HepG2 (cell line): ENCODE data around the gene EBF4. TPM values are rescaled to one million over a fixed set of nuclear protein-coding genes. Genes with fewer than 3 reads are reported as not detected.

Experiments used
- AHR ChIP-seq: IDR thresholded peaks from 2 replicates; pipeline ENCODE4 v1.6.1; 2018; ENCODE audit warnings: missing genetic modification reagents, missing compliant biosample characterization
- FIP1L1 ChIP-seq: fragments of 200-400 bp; formaldehyde crosslinking; IDR thresholded peaks from 2 replicates; pipeline ENCODE4 v1.6.1; 2018; ENCODE audit warnings: low read depth, mild to moderate bottlenecking, low read length, moderate library complexity, borderline replicate concordance; ENCODE audit not compliant: insufficient read depth
- NRL ChIP-seq: sonication (generic); formaldehyde crosslinking; IDR thresholded peaks from 2 replicates; pipeline ENCODE4 v1.5.0; 2020; ENCODE audit warnings: missing genetic modification reagents, mild to moderate bottlenecking, moderate library complexity, borderline replicate concordance
- RBM39 ChIP-seq: fragments of 200-400 bp; formaldehyde crosslinking; IDR thresholded peaks from one replicate; pipeline ENCODE4 v1.6.1; 2018; ENCODE audit warnings: antibody characterized with exemption, mild to moderate bottlenecking, low read depth, low read length; ENCODE audit not compliant: poor library complexity, severe bottlenecking
- ZNF143 ChIP-seq: sonication (generic); formaldehyde crosslinking; IDR thresholded peaks from 2 replicates; pipeline ENCODE4 v1.4.0; 2020; ENCODE audit warnings: missing genetic modification reagents
- ZNF205 ChIP-seq: IDR thresholded peaks from 2 replicates; pipeline ENCODE4 v1.6.1; 2018; ENCODE audit warnings: missing biosample characterization, missing genetic modification reagents
- ZNF274 ChIP-seq: sonication (generic); formaldehyde crosslinking; IDR thresholded peaks from 2 replicates; pipeline ENCODE4 v1.5.1; 2020; ENCODE audit warnings: mild to moderate bottlenecking, missing genetic modification reagents
- ZNF33A ChIP-seq: sonication (generic); formaldehyde crosslinking; IDR thresholded peaks from 2 replicates; pipeline ENCODE4 v1.5.1; 2020; ENCODE audit warnings: missing genetic modification reagents, mild to moderate bottlenecking, moderate library complexity, borderline replicate concordance
- ZNF572 ChIP-seq: sonication (generic); formaldehyde crosslinking; IDR thresholded peaks from 2 replicates; pipeline ENCODE4 v1.5.1; 2020; ENCODE audit warnings: mild to moderate bottlenecking, missing genetic modification reagents
- ZNF780A ChIP-seq: sonication (generic); formaldehyde crosslinking; IDR thresholded peaks from 2 replicates; pipeline ENCODE4 v1.8.0; 2022; ENCODE audit warnings: mild to moderate bottlenecking, missing genetic modification reagents, moderate library complexity
- ZSCAN21 ChIP-seq: sonication (generic); formaldehyde crosslinking; IDR thresholded peaks from 2 replicates; pipeline ENCODE4 v1.8.0; 2022; ENCODE audit warnings: mild to moderate bottlenecking, missing genetic modification reagents, moderate library complexity, borderline replicate concordance
- polyA plus RNA-seq, 8 experiments: library from polyadenylated mRNA; depleted of rRNA in 3 of 8; stranded (reverse) in 7 of 8; unstranded in 1 of 8; fragments of >200 nt; fragmentation: Illumina TruSeq in 4 of 8; extraction: Trizol in 4 of 8; gene quantifications; 2 replicates each; pipeline versions ENCODE4 v1.2.1 to v1.2.3, GENCODE V29; 2011 to 2016; ENCODE audit warnings: low read depth in 4 of 8, missing spikeins in 1 of 8, mixed read lengths in 1 of 8; ENCODE audit not compliant: insufficient read depth in 1 of 8
- total RNA-seq, 5 experiments: library from RNA; depleted of rRNA; stranded (reverse); fragments of >200 nt; fragmentation: Illumina TruSeq; extraction: Trizol; gene quantifications; 2 replicates each; pipeline ENCODE4 v1.2.3, GENCODE V29; 2016; ENCODE audit warnings: low read depth in 1 of 5
- TF ChIP-seq, protein P1 (sequence below): sonication (generic); formaldehyde crosslinking; IDR thresholded peaks from 2 replicates; pipeline ENCODE4 v1.8.0; 2022; ENCODE audit warnings: missing genetic modification reagents, mild to moderate bottlenecking, borderline replicate concordance
- TF ChIP-seq, protein P2 (sequence below), 2 experiments: sonication (generic) in 1 of 2; formaldehyde crosslinking in 1 of 2; IDR thresholded peaks; 2 replicates each; pipeline versions ENCODE4 v1.4.0 to v1.6.1; 2016 to 2020; ENCODE audit warnings: borderline replicate concordance in 1 of 2, low read depth in 1 of 2, mild to moderate bottlenecking in 1 of 2, missing genetic modification reagents in 1 of 2
- TF ChIP-seq, protein P3 (sequence below), 2 experiments: fragments of 450-650 bp in 1 of 2; sonication (generic) in 1 of 2; formaldehyde crosslinking; IDR thresholded peaks; 2 replicates each; pipeline versions ENCODE4 v1.5.0 to v1.8.0; 2020 to 2022; ENCODE audit warnings: mild to moderate bottlenecking in 1 of 2, missing genetic modification reagents in 1 of 2
- TF ChIP-seq, protein P4 (sequence below): sonication (generic); formaldehyde crosslinking; IDR thresholded peaks from 2 replicates; pipeline ENCODE4 v1.9.0; 2022; ENCODE audit warnings: missing genetic modification reagents, mild to moderate bottlenecking, borderline replicate concordance
- TF ChIP-seq, protein P5 (sequence below): IDR thresholded peaks from 2 replicates; pipeline ENCODE4 v1.6.1; 2016; ENCODE audit warnings: missing genetic modification reagents, missing compliant biosample characterization

Gene EBF4
- total and polyA plus RNA-seq, 2 of the 13 experiments (the other 11 are each of a cell fraction or from before 2014, with no cell fraction given) = 0.84 to 2.2 TPM

DNA sequence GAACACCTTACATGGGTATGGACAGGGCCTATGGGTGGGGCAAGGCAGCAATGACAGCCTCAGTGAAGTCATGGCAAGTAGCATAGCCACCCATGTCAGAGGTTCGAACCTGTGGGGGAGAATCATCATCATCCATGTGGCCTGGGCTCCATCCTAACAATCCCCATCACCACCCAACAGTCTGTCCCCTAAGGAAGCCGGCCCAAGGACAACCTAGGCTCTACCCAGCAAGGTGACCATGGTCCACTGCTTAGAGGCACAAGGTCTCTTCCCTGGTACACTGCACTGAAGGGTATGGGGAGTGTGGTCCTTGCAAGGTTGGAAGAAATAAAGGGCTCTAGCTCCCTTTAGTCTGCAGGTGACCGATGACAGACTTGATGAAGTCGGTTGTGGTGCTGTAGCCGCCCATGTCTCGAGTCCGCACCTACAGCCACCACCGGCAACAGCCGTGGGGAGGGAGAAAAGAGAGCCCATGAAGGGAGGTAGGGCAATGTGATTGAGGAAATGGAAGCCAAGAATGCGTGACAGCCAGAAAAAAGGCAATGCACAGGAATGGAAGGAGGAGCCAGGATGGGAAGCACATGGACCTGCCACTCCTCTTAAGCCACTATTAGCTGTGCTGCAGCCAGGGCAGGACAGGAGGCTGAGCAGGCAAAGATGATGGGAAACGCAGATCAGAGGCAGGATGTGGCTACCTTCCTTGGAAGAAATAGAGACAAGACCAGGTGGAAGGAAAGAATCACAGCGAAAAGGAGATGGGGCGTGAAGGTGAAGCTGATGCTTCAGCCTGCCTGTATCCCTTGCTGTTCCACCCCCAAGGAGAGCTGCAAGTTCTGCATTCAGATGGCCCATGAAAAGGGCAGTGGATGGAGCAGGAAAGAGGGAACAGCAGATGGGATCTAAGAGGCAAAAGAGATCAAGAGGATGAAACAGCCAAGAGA, 33.9 kb upstream of the EBF4 start (continued):
- peak; percentile 61; the same call in 1 of the 2 replicates for TF ChIP-seq NRL
- no peak for TF ChIP-seq ZNF572 (CRISPR knock-in tag)
- TF ChIP-seq, protein P1, sequence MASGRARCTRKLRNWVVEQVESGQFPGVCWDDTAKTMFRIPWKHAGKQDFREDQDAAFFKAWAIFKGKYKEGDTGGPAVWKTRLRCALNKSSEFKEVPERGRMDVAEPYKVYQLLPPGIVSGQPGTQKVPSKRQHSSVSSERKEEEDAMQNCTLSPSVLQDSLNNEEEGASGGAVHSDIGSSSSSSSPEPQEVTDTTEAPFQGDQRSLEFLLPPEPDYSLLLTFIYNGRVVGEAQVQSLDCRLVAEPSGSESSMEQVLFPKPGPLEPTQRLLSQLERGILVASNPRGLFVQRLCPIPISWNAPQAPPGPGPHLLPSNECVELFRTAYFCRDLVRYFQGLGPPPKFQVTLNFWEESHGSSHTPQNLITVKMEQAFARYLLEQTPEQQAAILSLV (CRISPR knock-in tag) = 0 out of 2 replicates have a peak, but pooled peaks have one; percentile 19
- TF ChIP-seq, protein P2, sequence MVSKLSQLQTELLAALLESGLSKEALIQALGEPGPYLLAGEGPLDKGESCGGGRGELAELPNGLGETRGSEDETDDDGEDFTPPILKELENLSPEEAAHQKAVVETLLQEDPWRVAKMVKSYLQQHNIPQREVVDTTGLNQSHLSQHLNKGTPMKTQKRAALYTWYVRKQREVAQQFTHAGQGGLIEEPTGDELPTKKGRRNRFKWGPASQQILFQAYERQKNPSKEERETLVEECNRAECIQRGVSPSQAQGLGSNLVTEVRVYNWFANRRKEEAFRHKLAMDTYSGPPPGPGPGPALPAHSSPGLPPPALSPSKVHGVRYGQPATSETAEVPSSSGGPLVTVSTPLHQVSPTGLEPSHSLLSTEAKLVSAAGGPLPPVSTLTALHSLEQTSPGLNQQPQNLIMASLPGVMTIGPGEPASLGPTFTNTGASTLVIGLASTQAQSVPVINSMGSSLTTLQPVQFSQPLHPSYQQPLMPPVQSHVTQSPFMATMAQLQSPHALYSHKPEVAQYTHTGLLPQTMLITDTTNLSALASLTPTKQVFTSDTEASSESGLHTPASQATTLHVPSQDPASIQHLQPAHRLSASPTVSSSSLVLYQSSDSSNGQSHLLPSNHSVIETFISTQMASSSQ (IDR thresholded peaks at IDR 0.05; ENCODE audit: low read depth) = no peak
- TF ChIP-seq, protein P2 (CRISPR knock-in tag; IDR thresholded peaks at IDR 0.05; ENCODE audit: borderline replicate concordance) = 0 out of 2 replicates have a peak, but pooled peaks have one; percentile 49
- TF ChIP-seq, protein P3, sequence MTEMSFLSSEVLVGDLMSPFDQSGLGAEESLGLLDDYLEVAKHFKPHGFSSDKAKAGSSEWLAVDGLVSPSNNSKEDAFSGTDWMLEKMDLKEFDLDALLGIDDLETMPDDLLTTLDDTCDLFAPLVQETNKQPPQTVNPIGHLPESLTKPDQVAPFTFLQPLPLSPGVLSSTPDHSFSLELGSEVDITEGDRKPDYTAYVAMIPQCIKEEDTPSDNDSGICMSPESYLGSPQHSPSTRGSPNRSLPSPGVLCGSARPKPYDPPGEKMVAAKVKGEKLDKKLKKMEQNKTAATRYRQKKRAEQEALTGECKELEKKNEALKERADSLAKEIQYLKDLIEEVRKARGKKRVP (CRISPR knock-in tag; IDR thresholded peaks at IDR 0.05) = 0 out of 4 replicates have a peak, but pooled peaks of 1 of the 2 experiments have one; percentile 6
- TF ChIP-seq ZNF780A (CRISPR knock-in tag) = 0 out of 2 replicates have a peak, but pooled peaks have one; percentile 49
- peak; percentile 82; the same call in 1 of the 2 replicates for TF ChIP-seq AHR
- TF ChIP-seq ZNF33A (CRISPR knock-in tag) = no peak
- TF ChIP-seq ZNF205 (CRISPR knock-in tag) = no peak
- TF ChIP-seq FIP1L1 = peak; percentile 77; the same call in 1 of the 2 replicates
- TF ChIP-seq, protein P4, sequence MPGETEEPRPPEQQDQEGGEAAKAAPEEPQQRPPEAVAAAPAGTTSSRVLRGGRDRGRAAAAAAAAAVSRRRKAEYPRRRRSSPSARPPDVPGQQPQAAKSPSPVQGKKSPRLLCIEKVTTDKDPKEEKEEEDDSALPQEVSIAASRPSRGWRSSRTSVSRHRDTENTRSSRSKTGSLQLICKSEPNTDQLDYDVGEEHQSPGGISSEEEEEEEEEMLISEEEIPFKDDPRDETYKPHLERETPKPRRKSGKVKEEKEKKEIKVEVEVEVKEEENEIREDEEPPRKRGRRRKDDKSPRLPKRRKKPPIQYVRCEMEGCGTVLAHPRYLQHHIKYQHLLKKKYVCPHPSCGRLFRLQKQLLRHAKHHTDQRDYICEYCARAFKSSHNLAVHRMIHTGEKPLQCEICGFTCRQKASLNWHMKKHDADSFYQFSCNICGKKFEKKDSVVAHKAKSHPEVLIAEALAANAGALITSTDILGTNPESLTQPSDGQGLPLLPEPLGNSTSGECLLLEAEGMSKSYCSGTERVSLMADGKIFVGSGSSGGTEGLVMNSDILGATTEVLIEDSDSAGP (CRISPR knock-in tag) = peak; percentile 45; the same call in 1 of the 2 replicates
- peak; percentile 4 for TF ChIP-seq ZNF143
- TF ChIP-seq, protein P5, sequence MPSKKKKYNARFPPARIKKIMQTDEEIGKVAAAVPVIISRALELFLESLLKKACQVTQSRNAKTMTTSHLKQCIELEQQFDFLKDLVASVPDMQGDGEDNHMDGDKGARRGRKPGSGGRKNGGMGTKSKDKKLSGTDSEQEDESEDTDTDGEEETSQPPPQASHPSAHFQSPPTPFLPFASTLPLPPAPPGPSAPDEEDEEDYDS (CRISPR knock-in tag) = no peak
- TF ChIP-seq RBM39 = peak; percentile 55
- 0 out of 2 replicates have a peak, but pooled peaks have one; percentile 16 for TF ChIP-seq ZNF274
- 0 out of 2 replicates have a peak, but pooled peaks have one; percentile 33 for TF ChIP-seq ZSCAN21 (CRISPR knock-in tag)
